ENCODE data around the gene MYOZ1.

Gene MYOZ1

GRCh38 chr10:73655257-73655989 is 14.1 kb upstream of the MYOZ1 start:
- H3K27ac ChIP-seq (ENCODE audit: low read depth, low read length) = no peak overlapping the region
- no peak overlapping the region for H3K4me2 ChIP-seq (ENCODE audit: low read depth, low read length, poor library complexity, severe bottlenecking)
- H2AFZ ChIP-seq (ENCODE audit: low read depth, low read length, severe bottlenecking) = no peak overlapping the region

GRCh38 chr10:73653701-73654100 is 12.4 kb upstream of the MYOZ1 start:
- Histone ChIP-seq H3K4me3 (ENCODE audit: insufficient read depth, low read length, poor library complexity, severe bottlenecking) (no peak overlapping the region), H3K9me3 (ENCODE audit: insufficient read depth, low read length) (no peaks in the 10 kb centered on the region), H3K27ac (ENCODE audit: low read depth, low read length) (no peak overlapping the region), H3F3A (ENCODE audit: insufficient read depth) (no peaks in the 10 kb centered on the region), H4K20me1 (ENCODE audit: low read depth, low read length) (no peaks in the 10 kb centered on the region), H3K36me3 (ENCODE audit: low read length) (no peaks in the 10 kb centered on the region), H3K9me2 (replicated peaks; ENCODE audit: insufficient read depth, low read length) (no peaks in the 10 kb centered on the region), H3K27me3 (ENCODE audit: low read length) (no peaks in the 10 kb centered on the region), H3K9ac (ENCODE audit: low read length) (no peak overlapping the region), H3K79me2 (ENCODE audit: insufficient read depth, low read length) (no peaks in the 10 kb centered on the region), H2AFZ (ENCODE audit: low read depth, low read length, severe bottlenecking) (no peak overlapping the region), H3K4me2 (ENCODE audit: low read depth, low read length, poor library complexity, severe bottlenecking) (no peak overlapping the region)
- TF ChIP-seq CTCF (IDR thresholded peaks at IDR 0.05; ENCODE audit: insufficient read depth, low read length, poor library complexity, severe bottlenecking) (no peak), EZH2phosphoT487 (conservative IDR thresholded peaks at IDR 0.05; ENCODE audit: low read length) (no peak)

More at GRCh38 chr10:73655257-73655989, 14.1 kb upstream of the MYOZ1 start:
- H3K36me3 ChIP-seq (ENCODE audit: low read length) = no peaks in the 10 kb centered on the region
- TF ChIP-seq EZH2phosphoT487 (conservative IDR thresholded peaks at IDR 0.05; ENCODE audit: low read length) = no peak
- no peaks in the 10 kb centered on the region for H4K20me1 ChIP-seq (ENCODE audit: low read depth, low read length)
- H3K79me2 ChIP-seq (ENCODE audit: insufficient read depth, low read length) = no peaks in the 10 kb centered on the region
- H3K9ac ChIP-seq (ENCODE audit: low read length) = no peak overlapping the region
- H3K9me3 ChIP-seq (ENCODE audit: insufficient read depth, low read length) = no peaks in the 10 kb centered on the region
- H3F3A ChIP-seq (ENCODE audit: insufficient read depth) = no peaks in the 10 kb centered on the region
- H3K4me3 ChIP-seq (ENCODE audit: insufficient read depth, low read length, poor library complexity, severe bottlenecking) = no peak overlapping the region
- H3K27me3 ChIP-seq (ENCODE audit: low read length) = no peaks in the 10 kb centered on the region
- H3K9me2 ChIP-seq (replicated peaks; ENCODE audit: insufficient read depth, low read length) = no peaks in the 10 kb centered on the region

GRCh38 chr10:73653195-73653594 is 11.9 kb upstream of the MYOZ1 start:
- no peak for TF ChIP-seq CTCF (IDR thresholded peaks at IDR 0.05; ENCODE audit: insufficient read depth, low read length, poor library complexity, severe bottlenecking)
- TF ChIP-seq EZH2phosphoT487 (conservative IDR thresholded peaks at IDR 0.05; ENCODE audit: low read length) = no peak
- Histone ChIP-seq H3K4me3 (ENCODE audit: insufficient read depth, low read length, poor library complexity, severe bottlenecking) (no peak overlapping the region), H3K79me2 (ENCODE audit: insufficient read depth, low read length) (no peaks in the 10 kb centered on the region), H3K9me2 (replicated peaks; ENCODE audit: insufficient read depth, low read length) (no peaks in the 10 kb centered on the region), H3K9me3 (ENCODE audit: insufficient read depth, low read length) (no peaks in the 10 kb centered on the region), H3K9ac (ENCODE audit: low read length) (no peak overlapping the region), H3F3A (ENCODE audit: insufficient read depth) (no peaks in the 10 kb centered on the region), H3K4me2 (ENCODE audit: low read depth, low read length, poor library complexity, severe bottlenecking) (no peak overlapping the region), H2AFZ (ENCODE audit: low read depth, low read length, severe bottlenecking) (no peak overlapping the region), H3K27me3 (ENCODE audit: low read length) (no peaks in the 10 kb centered on the region), H4K20me1 (ENCODE audit: low read depth, low read length) (no peaks in the 10 kb centered on the region), H3K27ac (ENCODE audit: low read depth, low read length) (no peak overlapping the region), H3K36me3 (ENCODE audit: low read length) (no peaks in the 10 kb centered on the region)

GRCh38 chr10:73650537-73651331 is 9.5 kb upstream of the MYOZ1 start:
- no peak overlapping the region for H3K4me2 ChIP-seq (ENCODE audit: low read depth, low read length, poor library complexity, severe bottlenecking)
- H3K27me3 ChIP-seq (ENCODE audit: low read length) = no peaks in the 10 kb centered on the region
- H2AFZ ChIP-seq (ENCODE audit: low read depth, low read length, severe bottlenecking) = no peak overlapping the region
- no peak overlapping the region for H3K4me3 ChIP-seq (ENCODE audit: insufficient read depth, low read length, poor library complexity, severe bottlenecking)
- H3K9ac ChIP-seq (ENCODE audit: low read length) = no peak overlapping the region
- no peaks in the 10 kb centered on the region for H3F3A ChIP-seq (ENCODE audit: insufficient read depth)
- no peaks in the 10 kb centered on the region for H3K9me3 ChIP-seq (ENCODE audit: insufficient read depth, low read length)
- H3K27ac ChIP-seq (ENCODE audit: low read depth, low read length) = no peak overlapping the region
- no peaks in the 10 kb centered on the region for H3K79me2 ChIP-seq (ENCODE audit: insufficient read depth, low read length)
- TF ChIP-seq EZH2phosphoT487 (conservative IDR thresholded peaks at IDR 0.05; ENCODE audit: low read length) (no peak), CTCF (IDR thresholded peaks at IDR 0.05; ENCODE audit: insufficient read depth, low read length, poor library complexity, severe bottlenecking) (no peak)
- H4K20me1 ChIP-seq (ENCODE audit: low read depth, low read length) = no peaks in the 10 kb centered on the region
- no peaks in the 10 kb centered on the region for H3K36me3 ChIP-seq (ENCODE audit: low read length)
- H3K9me2 ChIP-seq (replicated peaks; ENCODE audit: insufficient read depth, low read length) = no peaks in the 10 kb centered on the region

All from SU-DHL-6 (cell line).